Stimulated activated CD8-positive, alpha-beta memory T cell treated with anti-CD3 and anti-CD28 coated beads, Interleukin-12 subunit alpha, Interleukin-12 subunit beta, amount 100 ng/mL, for 24 hours (primary cell): ENCODE measurements around the gene NEGR1.

ENCODE experiments used
- DNase-seq: peaks from one replicate; pipeline ENCODE4 v3.0.0-alpha.2; 2020; ENCODE audit errors: extremely low read depth

NEGR1 gene

GRCh38 chr1:72119491-72119890, 162.8 kb downstream of the NEGR1 start:
- no peak for DNase-seq

DNA sequence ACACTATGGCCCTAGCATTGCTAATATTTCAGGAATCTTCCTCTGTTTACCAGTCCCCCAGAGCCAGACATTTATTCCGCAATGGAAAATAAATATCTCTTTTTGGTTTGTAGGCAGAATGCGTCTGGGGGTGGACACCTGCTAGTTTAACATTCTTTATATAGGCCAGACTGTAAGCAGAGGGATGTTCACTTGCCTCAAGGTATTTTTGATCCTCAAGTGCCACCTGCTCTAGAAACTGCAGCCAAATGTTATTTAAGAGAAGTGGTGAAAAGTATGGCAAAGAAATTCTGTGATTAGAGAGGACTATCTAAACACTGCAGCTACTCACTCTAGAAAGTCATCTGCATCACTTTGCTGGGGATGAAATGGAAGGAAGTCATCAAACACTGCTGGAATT, 164.7 kb downstream of the NEGR1 start:
- no peak for DNase-seq

- no peak for DNase-seq
Observed at GRCh38 chr1:72115290-72115689, 167.0 kb downstream of the NEGR1 start.

GRCh38 chr1:72111662-72112061, 170.7 kb downstream of the NEGR1 start:
- DNase-seq = no peak

DNA sequence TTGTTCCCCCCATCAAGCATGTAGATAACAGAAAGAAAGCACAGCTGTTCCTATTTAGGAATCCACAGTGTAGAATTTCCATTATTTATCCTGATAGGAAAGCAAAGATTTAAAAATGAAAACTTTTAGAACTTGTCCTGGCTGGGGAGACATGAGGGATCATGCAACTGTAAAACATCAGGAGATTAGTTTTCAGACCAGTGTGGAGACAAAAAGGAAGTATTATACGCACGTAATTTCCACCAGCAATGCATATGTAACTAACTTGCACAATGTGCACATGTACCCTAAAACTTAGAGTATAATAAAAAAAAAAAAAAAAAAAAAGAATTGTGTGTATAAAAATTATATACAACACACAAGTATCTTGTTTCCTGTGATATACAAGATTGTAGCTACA, 172.4 kb downstream of the NEGR1 start:
- no peak for DNase-seq

DNA sequence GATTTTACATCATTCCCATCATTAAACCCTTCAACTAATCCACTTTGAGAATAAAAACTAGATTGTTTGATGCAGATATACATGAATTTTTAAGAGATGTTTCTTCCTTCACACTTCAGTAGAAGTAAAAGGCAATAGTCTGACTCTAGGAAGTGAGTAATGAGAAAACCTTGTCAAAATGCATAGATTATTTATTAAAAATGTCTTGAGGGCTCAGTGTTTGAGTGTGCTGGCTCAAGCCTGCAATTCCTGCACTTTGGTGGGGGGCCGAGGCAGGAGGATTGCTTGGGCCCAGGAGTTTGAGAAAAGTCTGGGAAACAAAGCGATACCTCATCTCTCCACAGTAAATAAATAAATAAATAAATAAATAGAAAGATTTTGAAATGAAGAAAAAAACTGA, 177.1 kb downstream of the NEGR1 start:
- DNase-seq = no peak

DNA sequence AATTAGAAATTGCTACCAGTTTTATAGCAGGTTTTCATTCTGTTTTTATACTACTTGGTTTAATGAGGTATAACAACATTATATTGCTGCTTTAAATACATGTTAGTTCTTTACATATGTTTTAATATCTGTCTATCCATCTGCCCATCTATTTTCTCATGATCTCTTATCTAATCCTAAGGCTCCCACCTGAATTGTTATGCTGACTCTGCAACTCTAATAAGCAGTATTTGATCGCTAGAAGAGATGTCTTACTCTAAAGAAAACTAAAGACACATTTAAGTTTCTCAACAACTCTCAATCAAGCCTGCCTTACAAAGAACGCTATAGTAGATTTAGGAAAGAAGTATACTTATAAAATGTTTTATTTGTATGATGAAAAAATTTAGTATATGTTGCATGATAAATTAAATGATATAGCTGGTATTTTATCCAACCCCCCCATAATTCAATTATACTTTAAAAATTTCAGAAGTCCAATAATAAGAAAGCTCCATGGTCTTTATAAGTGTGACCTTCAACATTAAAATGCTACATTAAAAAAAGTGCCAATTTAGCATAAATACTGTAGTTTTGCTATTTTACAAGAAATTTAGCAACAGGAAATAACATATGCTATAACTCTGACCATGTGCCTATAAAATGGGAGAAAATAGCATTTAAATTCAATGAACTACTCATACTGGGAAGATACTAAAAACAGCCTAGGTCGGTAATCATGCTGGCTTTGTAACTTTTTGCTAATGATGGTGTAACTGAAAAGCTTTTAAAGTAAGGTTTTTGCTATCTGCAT, 180.3 kb downstream of the NEGR1 start:
- no peak for DNase-seq

GRCh38 chr1:72100771-72101170, 181.6 kb downstream of the NEGR1 start:
- no peak for DNase-seq

GRCh38 chr1:72097851-72098570, 184.3 kb downstream of the NEGR1 start:
- DNase-seq = no peak

GRCh38 chr1:72094209-72094608, 188.1 kb downstream of the NEGR1 start:
- DNase-seq = no peak

DNA sequence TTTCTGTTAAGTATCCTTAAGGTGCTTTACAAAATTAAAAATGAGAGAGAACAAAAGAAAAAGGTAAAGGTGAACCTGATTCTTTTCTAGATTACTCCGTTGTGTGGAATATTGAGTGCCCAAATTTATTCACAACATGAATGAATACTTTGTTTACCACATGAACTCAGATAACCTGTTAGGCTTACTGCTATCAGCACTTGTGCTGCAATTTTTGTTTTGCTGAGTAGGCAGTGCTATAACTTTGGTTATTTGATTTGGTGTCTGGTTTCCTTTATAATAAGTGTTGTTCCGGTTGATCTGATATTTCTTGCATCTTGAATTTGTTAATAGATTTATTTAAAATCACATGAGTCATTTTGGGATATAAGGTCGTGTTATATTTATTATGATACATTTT, 195.9 kb downstream of the NEGR1 start:
- no peak for DNase-seq

DNA sequence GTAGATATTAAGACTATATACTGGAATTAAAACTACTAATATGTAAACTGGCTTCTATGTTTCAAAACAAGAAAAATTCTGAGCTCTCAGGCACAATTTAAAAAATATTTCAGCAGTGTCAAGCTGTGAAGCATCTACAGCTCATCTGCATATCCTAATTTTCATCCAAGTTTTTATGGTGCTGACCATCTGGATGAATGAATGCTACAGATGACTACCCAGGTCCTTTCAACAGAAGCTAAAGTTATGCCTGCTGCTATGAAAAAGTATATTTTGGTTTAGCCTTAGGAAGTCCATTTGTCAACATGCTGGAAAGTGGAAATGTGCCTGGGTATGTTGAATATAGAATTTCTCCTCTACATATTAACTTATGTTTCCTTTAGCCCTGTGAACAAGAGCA, 206.9 kb downstream of the NEGR1 start:
- no peak for DNase-seq

DNA sequence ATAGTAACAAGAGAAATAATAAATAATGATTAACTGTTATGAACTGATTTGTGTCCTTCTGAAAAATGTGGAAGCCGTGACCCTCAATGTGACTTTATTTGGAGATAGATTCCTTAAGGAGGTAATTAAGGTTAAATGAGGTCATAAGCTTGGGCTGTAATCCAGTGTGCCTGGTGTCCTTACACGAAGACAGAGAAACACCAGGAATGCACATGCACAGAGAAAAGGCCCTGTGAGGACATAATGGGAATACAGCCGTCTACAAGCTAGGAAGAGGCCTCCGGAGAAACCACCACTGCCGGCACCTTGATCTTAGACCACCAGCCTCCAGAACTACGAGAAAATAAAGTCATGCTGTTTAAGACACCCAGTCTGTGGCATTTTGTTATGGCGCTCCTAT, 215.9 kb downstream of the NEGR1 start:
- DNase-seq = no peak

DNA sequence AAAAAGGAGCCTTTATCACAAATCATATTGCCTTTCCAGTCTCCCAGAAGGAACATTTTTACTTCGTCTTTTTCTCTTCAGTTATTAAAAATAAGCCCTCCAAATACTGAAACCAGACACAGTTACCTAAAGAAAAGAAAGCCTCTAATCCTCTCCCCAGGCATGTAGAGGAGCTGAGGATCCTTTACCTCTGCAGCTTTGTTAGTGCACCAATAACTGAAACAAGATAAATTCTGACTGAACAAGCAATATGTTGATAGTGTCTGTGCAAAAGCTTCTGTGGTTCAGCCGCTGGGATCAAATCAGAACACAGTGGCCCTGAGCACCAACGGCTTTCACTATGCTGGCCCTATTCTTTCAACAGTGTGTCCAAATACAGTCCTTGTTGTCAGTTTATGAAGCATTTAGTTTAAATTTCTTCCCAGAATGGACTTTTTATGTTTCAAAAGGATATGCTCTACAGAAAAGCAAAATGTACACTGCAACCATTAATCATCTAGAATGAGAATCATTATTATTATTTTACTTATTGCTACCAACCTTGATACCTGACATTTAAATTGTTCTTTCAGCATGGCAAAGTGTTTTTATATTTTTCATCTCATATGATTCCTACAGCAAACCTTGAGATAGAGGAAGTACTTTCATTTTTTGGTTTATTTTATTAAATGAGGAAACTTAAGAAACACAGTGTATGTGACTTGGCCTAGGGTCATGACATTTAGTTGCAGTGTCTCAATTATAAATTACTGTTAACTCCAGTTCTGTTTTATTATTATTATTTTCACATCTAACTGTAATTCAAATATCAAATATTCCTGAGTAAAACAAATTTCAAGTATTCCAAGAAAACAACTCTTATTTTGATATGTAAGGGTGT, 217.9 kb downstream of the NEGR1 start:
- no peak for DNase-seq

GRCh38 chr1:72063364-72064044, 218.8 kb downstream of the NEGR1 start:
- no peak for DNase-seq

GRCh38 chr1:72062584-72062983, 219.8 kb downstream of the NEGR1 start:
- DNase-seq = no peak

DNA sequence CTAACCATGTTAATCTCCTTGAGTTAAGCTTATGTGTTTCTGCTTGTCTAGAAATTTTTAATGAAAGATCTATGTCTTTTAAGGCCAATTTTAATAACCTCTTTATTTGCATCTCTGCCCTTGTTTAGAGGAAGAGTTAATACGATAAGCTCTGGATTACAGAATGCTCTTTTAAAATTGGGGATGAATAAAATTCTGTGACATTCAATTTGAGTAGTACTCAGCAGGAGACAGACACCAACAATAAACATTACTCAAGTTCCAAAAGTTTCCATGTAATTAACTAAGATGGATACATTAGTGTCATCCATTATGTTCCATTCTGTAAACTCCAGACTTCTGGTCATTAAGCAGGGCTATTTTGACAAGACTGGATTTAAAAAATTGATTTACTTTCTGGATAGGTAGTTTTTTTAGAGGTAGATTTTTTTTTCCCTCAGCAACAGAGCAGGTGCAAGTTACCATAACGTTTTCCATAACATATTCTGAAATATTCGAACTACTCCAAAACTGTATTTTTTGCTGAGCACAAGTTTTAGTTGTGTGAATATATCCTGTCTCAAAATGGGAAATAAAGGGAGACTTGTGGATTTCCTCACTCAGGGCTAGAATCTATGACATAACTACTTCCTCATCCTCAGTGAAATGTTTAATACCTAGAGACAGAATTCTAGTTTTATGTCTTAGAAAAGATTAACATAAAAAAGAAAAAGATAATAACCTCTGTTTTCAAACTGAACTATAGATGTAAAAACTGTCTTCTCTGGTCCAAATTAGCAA, 221.7 kb downstream of the NEGR1 start:
- no peak for DNase-seq

- DNase-seq = no peak
Observed at GRCh38 chr1:72056516-72056915, 225.8 kb downstream of the NEGR1 start.

DNA sequence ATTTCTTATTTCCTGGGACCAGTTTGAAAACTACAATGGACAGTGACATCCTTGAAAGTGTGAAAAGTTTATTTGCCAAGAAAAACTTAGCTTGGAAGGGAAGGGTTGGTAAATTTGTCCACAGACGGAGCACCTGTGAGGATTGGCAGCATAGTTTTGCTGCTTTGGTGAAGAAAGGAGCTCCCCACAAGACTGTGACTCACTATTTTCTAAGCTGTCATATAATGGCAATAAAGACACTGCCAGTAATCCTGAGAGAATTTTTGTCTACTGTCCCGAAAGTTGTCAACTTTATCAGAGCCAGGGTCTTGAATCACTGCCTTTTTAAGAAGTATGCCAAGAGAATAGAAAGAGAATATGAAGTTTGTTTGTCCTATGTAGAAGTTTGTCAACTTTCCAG, 230.8 kb downstream of the NEGR1 start:
- no peak for DNase-seq

GRCh38 chr1:72050551-72050950, 231.8 kb downstream of the NEGR1 start:
- no peak for DNase-seq

GRCh38 chr1:72037745-72038343, 244.5 kb downstream of the NEGR1 start:
- peak; percentile 1 for DNase-seq
